T-helper 2 cell treated with Interferon-gamma antibody and Interleukin-4, amounts not matched to agents 5 μg/mL and 100 μg/mL, for 36 hours (primary cell): ENCODE results near the gene RGL3.
A peak's percentile ranks its signal among the peaks of the same experiment; 100 is the strongest.
"Not testable (repeated sequence)": the region's sequence is repeated elsewhere in the genome, so short reads cannot be mapped to it uniquely, and the experiment has no call there.

Experiments
- DNase-seq: peaks from one replicate; pipeline ENCODE4 v3.0.0; 2021; ENCODE audit warnings: low spot score
- H3K27ac Mint-ChIP-seq: one replicate; pipeline ENCODE4 v1.8.0; 2021; ENCODE audit warnings: mild to moderate bottlenecking, mixed read lengths
- H3K27me3 Mint-ChIP-seq: one replicate; pipeline ENCODE4 v1.8.0; 2021; ENCODE audit warnings: low read depth, mixed read lengths
- H3K36me3 Mint-ChIP-seq: one replicate; pipeline ENCODE4 v1.8.0; 2021; ENCODE audit warnings: low read depth, mixed read lengths
- H3K4me1 Mint-ChIP-seq: one replicate; pipeline ENCODE4 v1.8.0; 2021; ENCODE audit warnings: low read depth, mixed read lengths
- H3K4me3 Mint-ChIP-seq: one replicate; pipeline ENCODE4 v1.8.0; 2022; ENCODE audit warnings: mild to moderate bottlenecking, moderate library complexity, mixed read lengths
- H3K9me3 Mint-ChIP-seq: one replicate; pipeline ENCODE4 v1.8.0; 2021; ENCODE audit warnings: mixed read lengths

The RGL3 gene

GRCh38 chr19:11356676-11357550 lies 62.2 kb downstream of the RGL3 start:
- no peak overlapping the region for H3K27ac Mint-ChIP-seq
- peaks cover 6% of the 10 kb centered on the region for H3K27me3 Mint-ChIP-seq
- no peak for DNase-seq
- H3K4me3 Mint-ChIP-seq = no peak overlapping the region
- no peaks in the 10 kb centered on the region for H3K9me3 Mint-ChIP-seq
- H3K36me3 Mint-ChIP-seq = no peaks in the 10 kb centered on the region
- peaks cover 5% of the 10 kb centered on the region for H3K4me1 Mint-ChIP-seq

DNA sequence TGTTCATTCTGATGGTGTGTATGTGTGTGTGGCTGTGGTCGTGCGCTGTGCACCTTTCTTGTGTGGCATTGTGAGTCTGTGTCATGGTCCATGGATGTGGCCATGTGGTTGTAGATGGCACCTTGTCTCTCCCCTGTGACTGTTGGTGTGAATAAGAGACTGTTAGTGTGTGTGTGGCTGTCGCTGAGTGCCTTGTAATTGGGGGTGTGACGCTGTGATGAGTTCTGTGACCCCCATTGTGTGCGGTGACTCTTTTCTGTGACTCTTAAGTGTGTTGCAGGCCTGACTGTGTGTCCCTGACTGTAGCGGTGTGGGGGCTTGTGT lies 63.1 kb downstream of the RGL3 start:
- Mint-ChIP-seq H3K4me1 (peaks cover 5% of the 10 kb centered on the region), H3K36me3 (no peaks in the 10 kb centered on the region), H3K27ac (peak overlapping the region; percentile 12), H3K27me3 (peaks cover 6% of the 10 kb centered on the region), H3K4me3 (peak overlapping the region; percentile 77), H3K9me3 (no peaks in the 10 kb centered on the region)
- DNase-seq = no peak

- no peaks in the 10 kb centered on the region for H3K9me3 Mint-ChIP-seq
- no peaks in the 10 kb centered on the region for H3K36me3 Mint-ChIP-seq
- DNase-seq = peak; percentile 80
- H3K27me3 Mint-ChIP-seq = peaks cover 6% of the 10 kb centered on the region
- H3K4me1 Mint-ChIP-seq = peaks cover 5% of the 10 kb centered on the region
- peak within 1 kb of the TSS; percentile 12 for H3K27ac Mint-ChIP-seq
- peak within 1 kb of the TSS; percentile 77 for H3K4me3 Mint-ChIP-seq
Observed at GRCh38 chr19:11355160-11356073, 63.7 kb downstream of the RGL3 start, which contains the start of gene PLPPR2. PLPPR2 (plus strand) TSS chr19:11355432; CDS start chr19:11357674, 2,242 bp downstream.

DNA sequence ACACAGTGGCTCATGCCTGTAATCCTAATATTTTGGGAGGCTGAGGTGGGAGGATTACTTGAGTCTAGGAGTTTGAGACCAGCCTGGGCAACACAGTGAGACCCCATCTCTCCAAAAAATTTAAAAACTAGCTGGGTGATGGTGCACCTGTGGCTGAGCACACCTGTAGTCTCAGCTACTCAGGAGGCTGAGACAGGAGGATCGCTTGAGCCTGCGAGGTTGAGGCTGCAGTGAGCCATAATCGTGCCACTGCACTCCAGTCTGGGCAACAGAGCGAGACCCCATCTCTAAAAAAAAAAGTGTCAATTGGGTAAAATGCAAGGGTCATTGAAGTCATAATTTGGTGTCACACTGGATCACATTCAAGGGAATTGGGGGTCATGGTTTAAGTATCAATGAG lies 65.0 kb downstream of the RGL3 start:
- not testable (repeated sequence) for H3K9me3 Mint-ChIP-seq, H3K36me3 Mint-ChIP-seq

DNA sequence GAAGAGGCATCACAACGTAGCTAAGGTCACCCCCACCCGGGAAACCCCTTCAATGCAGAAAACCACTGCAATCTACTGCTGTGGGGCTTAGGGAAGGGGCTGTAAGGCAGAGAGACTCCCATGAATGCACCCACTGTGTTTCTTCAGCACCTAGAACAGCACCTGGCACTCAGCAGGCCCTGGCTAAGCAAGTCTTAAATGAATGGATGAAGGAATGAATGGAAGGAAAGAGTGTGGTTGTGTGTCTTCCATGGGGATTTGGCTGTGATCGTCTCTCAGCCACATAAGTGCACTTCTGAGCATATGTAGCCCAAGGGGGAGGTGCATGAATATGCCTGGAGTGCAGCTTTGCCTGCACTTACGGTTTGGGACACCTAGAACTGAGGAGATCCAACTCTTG lies 69.9 kb downstream of the RGL3 start:
- no peak overlapping the region for H3K27ac Mint-ChIP-seq
- no peak overlapping the region for H3K4me3 Mint-ChIP-seq
- H3K9me3 Mint-ChIP-seq = peaks cover 10% of the 10 kb centered on the region
- H3K27me3 Mint-ChIP-seq = no peaks in the 10 kb centered on the region
- peaks cover 7% of the 10 kb centered on the region for H3K36me3 Mint-ChIP-seq
- H3K4me1 Mint-ChIP-seq = peaks cover 17% of the 10 kb centered on the region
- DNase-seq = no peak

More for the DNA sequence above, 65.0 kb downstream of the RGL3 start:
- not testable (repeated sequence) for DNase-seq, H3K27me3 Mint-ChIP-seq, H3K27ac Mint-ChIP-seq, H3K4me3 Mint-ChIP-seq, H3K4me1 Mint-ChIP-seq

GRCh38 chr19:11347546-11348039 lies 71.5 kb downstream of the RGL3 start:
- no peak for DNase-seq
- H3K9me3 Mint-ChIP-seq = peaks cover 10% of the 10 kb centered on the region

DNA sequence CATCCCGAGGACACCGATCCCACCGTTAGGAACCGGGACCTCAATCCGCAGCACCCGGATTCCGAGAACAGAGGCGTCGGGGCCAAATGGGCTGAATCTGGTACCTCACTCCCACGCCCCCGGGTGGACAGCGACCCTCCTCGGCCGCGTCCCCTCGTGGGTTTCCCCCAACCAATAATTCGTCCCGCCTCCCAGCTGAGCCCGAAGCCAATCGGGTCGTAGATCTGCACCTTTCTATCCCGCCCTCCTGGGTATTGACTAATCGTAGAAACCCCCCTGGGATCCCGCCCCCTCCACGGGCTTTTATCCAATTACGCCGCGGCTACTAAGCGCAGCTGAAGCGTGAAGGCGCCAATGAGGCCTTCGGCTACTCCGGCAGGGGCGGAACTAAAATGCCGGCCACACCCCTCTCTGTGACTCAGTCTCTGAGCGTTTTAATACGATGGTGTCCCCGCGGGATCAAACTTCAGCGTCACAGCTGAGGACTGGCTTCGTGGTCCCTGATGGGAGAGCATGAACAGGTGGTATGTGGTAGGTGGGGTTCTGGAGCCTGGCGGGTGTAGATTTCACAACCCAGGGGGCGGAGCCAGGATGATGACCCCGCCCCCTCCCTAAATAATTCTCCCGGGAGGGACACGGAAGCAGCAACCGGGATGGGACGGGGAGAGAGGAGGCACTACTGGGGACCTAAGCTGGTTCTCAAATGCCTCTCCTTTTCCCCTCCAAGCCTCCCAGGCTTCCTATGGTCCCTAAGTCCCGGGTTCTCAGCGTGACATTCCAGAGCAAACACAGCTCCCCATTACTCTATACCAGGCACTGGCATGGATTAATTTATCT lies 72.8 kb downstream of the RGL3 start, which contains the start of the genes CCDC159 and TMEM205:
Gene CCDC159, plus strand, starts transcription at position 416 of the 837 bp plus-strand sequence. Its CDS starts 88 bp downstream, at position 504.
Gene TMEM205, minus strand, starts transcription at position 165 of the 837 bp plus-strand sequence. CDS start 649 bp downstream, outside the sequence.
- Mint-ChIP-seq H3K36me3 (peaks cover 9% of the 10 kb centered on the region), H3K4me1 (peaks cover 17% of the 10 kb centered on the region), H3K27me3 (no peaks in the 10 kb centered on the region), H3K9me3 (peaks cover 10% of the 10 kb centered on the region), H3K4me3 (peak within 1 kb of the TSS; percentile 96), H3K27ac (peak within 1 kb of the TSS; percentile 97)
- DNase-seq = peak; percentile 98

More at GRCh38 chr19:11347546-11348039, 71.5 kb downstream of the RGL3 start:
- H3K27me3 Mint-ChIP-seq = no peaks in the 10 kb centered on the region
- H3K4me1 Mint-ChIP-seq = peaks cover 17% of the 10 kb centered on the region
- peak overlapping the region; percentile 96 for H3K4me3 Mint-ChIP-seq
- H3K36me3 Mint-ChIP-seq = peaks cover 8% of the 10 kb centered on the region
- H3K27ac Mint-ChIP-seq = peak overlapping the region; percentile 20

DNA sequence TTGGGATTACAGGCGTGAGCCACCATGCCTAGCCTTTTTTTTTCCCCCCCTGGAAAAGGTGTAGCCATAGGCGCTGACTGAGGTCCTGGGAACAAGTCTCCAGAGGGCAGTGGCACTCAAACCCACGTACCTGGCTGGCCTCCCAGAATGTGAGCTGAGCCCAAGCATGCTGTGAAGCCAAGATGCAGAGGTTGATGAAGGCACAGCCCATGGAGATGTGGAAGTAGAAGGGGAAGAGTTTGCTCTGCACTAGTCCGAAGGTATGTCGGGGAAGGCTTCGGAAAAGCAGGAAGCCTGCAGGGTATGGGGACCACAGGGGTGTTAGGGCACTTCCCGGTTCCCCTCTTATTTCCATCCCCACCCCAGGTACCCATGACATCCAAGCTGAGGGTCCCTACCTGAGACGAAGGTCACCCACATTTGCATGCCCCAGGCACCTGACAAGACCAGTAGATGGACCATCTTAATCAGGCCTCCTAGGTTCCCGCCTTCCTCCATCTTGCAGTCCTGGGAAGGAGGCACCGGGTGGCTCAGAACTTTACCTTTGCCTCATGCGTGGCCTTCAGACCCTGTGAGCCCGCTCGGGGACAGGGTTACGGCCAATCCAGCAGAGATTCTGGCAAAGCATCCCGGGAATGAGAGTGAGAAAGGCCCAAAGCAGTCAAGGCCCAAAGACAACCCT lies 73.9 kb downstream of the RGL3 start:
- peak overlapping the region; percentile 97 for H3K27ac Mint-ChIP-seq
- H3K27me3 Mint-ChIP-seq = no peaks in the 10 kb centered on the region
- peak overlapping the region; percentile 96 for H3K4me3 Mint-ChIP-seq
- peaks cover 10% of the 10 kb centered on the region for H3K9me3 Mint-ChIP-seq
- no peak for DNase-seq
- peaks cover 17% of the 10 kb centered on the region for H3K4me1 Mint-ChIP-seq
- H3K36me3 Mint-ChIP-seq = peaks cover 9% of the 10 kb centered on the region
